K562 (cell line): Measurements from ENCODE around the gene SPINK2.

Experiments used
- BHLHE40 ChIP-seq: IDR thresholded peaks from 2 replicates; pipeline ENCODE4 v1.6.1; 2011; ENCODE audit warnings: low read length, improper control_type of control experiment
- FOXP4 ChIP-seq: sonication (generic); formaldehyde crosslinking; IDR thresholded peaks from 2 replicates; pipeline ENCODE4 v1.8.0; 2022; ENCODE audit warnings: mild to moderate bottlenecking, missing genetic modification reagents, borderline replicate concordance
- GABPB1 ChIP-seq: sonication (generic); formaldehyde crosslinking; IDR thresholded peaks from 2 replicates; pipeline ENCODE4 v1.8.0; 2022; ENCODE audit warnings: mild to moderate bottlenecking, missing genetic modification reagents
- PTTG1 ChIP-seq: fragments of 450-650 bp; IDR thresholded peaks from 2 replicates; pipeline ENCODE4 v1.6.1; 2016; ENCODE audit warnings: low read depth, mild to moderate bottlenecking, missing genetic modification characterization, missing compliant biosample characterization
- SAP30 ChIP-seq: fragments of 200-600 bp; sonication (generic); IDR thresholded peaks from 2 replicates; pipeline ENCODE4 v1.6.1; 2012; ENCODE audit warnings: borderline replicate concordance, low read depth, mild to moderate bottlenecking, moderate library complexity, low read length, control low read depth, inconsistent platforms; ENCODE audit not compliant: insufficient read depth, poor library complexity, severe bottlenecking
- SMARCA4 ChIP-seq: fragments of 450-650 bp; IDR thresholded peaks from 2 replicates; pipeline ENCODE4 v1.6.1; 2016
- TEAD4 ChIP-seq, 2 experiments: sonication (generic) in 1 of 2; formaldehyde crosslinking in 1 of 2; IDR thresholded peaks; 2 replicates each; pipeline versions ENCODE4 v1.6.1 to v1.8.0; 2012 to 2022; ENCODE audit warnings: borderline replicate concordance in 1 of 2, inconsistent platforms in 1 of 2, low read length in 1 of 2, mild to moderate bottlenecking in 1 of 2, missing genetic modification reagents in 1 of 2

- TF ChIP-seq SAP30 (no peak), FOXP4 (CRISPR knock-in tag) (no peak), PTTG1 (no peak), SMARCA4 (no peak), TEAD4 (IDR thresholded peaks at IDR 0.05; ENCODE audit: low read length) (no peak), TEAD4 (CRISPR knock-in tag; IDR thresholded peaks at IDR 0.05; ENCODE audit: borderline replicate concordance) (no peak), GABPB1 (CRISPR knock-in tag) (no peak), BHLHE40 (no peak)
Measured at GRCh38 chr4:56844802-56845580, 23.5 kb upstream of the SPINK2 start.
